Measurements from ENCODE around the gene KLB.
"Not testable (repeated sequence)": the region's sequence is repeated elsewhere in the genome, so short reads cannot be mapped to it uniquely, and the experiment has no call there.

Gene KLB

GRCh38 chr4:39426728-39427127, 20.0 kb downstream of the KLB start:
- DNase-seq (ENCODE audit: low read depth, low spot score): no peak

GRCh38 chr4:39427520-39428114, 20.9 kb downstream of the KLB start:
- no peak for DNase-seq (ENCODE audit: low read depth, low spot score)

GRCh38 chr4:39429476-39430334, 23.0 kb downstream of the KLB start:
- no peak for DNase-seq (ENCODE audit: low read depth, low spot score)

GRCh38 chr4:39433878-39434492, 27.3 kb downstream of the KLB start:
- no peak for DNase-seq (ENCODE audit: low read depth, low spot score)

GRCh38 chr4:39435659-39436563, 29.2 kb downstream of the KLB start:
- DNase-seq (ENCODE audit: low read depth, low spot score): no peak

GRCh38 chr4:39441593-39441992, 34.9 kb downstream of the KLB start:
- DNase-seq (ENCODE audit: low read depth, low spot score): no peak

- no peak for DNase-seq (ENCODE audit: low read depth, low spot score)
Measured at GRCh38 chr4:39442998-39443397, 36.3 kb downstream of the KLB start.

GRCh38 chr4:39446483-39446841, 39.7 kb downstream of the KLB start:
- no peak for DNase-seq (ENCODE audit: low read depth, low spot score)

- peak; percentile 24 for DNase-seq (ENCODE audit: low read depth, low spot score)
Measured at GRCh38 chr4:39446842-39447573, 40.3 kb downstream of the KLB start.

GRCh38 chr4:39450618-39451017, 43.9 kb downstream of the KLB start:
- no peak for DNase-seq (ENCODE audit: low read depth, low spot score)

GRCh38 chr4:39451423-39452023, 44.8 kb downstream of the KLB start:
- DNase-seq (ENCODE audit: low read depth, low spot score): no peak

GRCh38 chr4:39452153-39452859, 45.6 kb downstream of the KLB start:
- DNase-seq (ENCODE audit: low read depth, low spot score): no peak

- DNase-seq (ENCODE audit: low read depth, low spot score): no peak
Measured at GRCh38 chr4:39452860-39453587, 46.3 kb downstream of the KLB start.

GRCh38 chr4:39453738-39454137, 47.0 kb downstream of the KLB start:
- no peak for DNase-seq (ENCODE audit: low read depth, low spot score)

GRCh38 chr4:39455486-39455885, 48.8 kb downstream of the KLB start:
- no peak for DNase-seq (ENCODE audit: low read depth, low spot score)

- no peak for DNase-seq (ENCODE audit: low read depth, low spot score)
Measured at GRCh38 chr4:39456946-39457763, 50.4 kb downstream of the KLB start.

GRCh38 chr4:39458161-39458504, 51.4 kb downstream of the KLB start:
- not testable (repeated sequence) for DNase-seq (ENCODE audit: low read depth, low spot score)

GRCh38 chr4:39458505-39459300, 52.0 kb downstream of the KLB start, which contains the start of the genes LIAS and RPL9:
Gene LIAS, plus strand, starts transcription at chr4:39459056. Its CDS starts 62 bp downstream, at chr4:39459118.
Gene RPL9, minus strand, starts transcription at chr4:39458922. Its CDS starts 483 bp downstream, at chr4:39458439.
- peak; percentile 98 for DNase-seq (ENCODE audit: low read depth, low spot score)

Measured in smooth muscle cell of the brain vasculature (primary cell).